ENCODE measurements around the gene COBL. TPM values are rescaled to one million over a fixed set of nuclear protein-coding genes. Genes with fewer than 3 reads are reported as not detected.
"Not testable (repeated sequence)": the region's sequence is repeated elsewhere in the genome, so short reads cannot be mapped to it uniquely, and the experiment has no call there.

COBL gene
- total RNA-seq, 1 experiment from 2014 or later = 1.2 TPM

GRCh38 chr7:51209426-51209825, 107.2 kb downstream of the COBL start:
- DNase-seq (ENCODE audit: low read depth) = peak; percentile 49

- not testable (repeated sequence) for DNase-seq (ENCODE audit: low read depth)
Observed at GRCh38 chr7:51208125-51208524, 108.5 kb downstream of the COBL start.

GRCh38 chr7:51198654-51199053, 118.0 kb downstream of the COBL start:
- no peak for DNase-seq (ENCODE audit: low read depth)

- no peak for DNase-seq (ENCODE audit: low read depth)
Observed at GRCh38 chr7:51190969-51191368, 125.6 kb downstream of the COBL start.

- no peak for DNase-seq (ENCODE audit: low read depth)
Observed at GRCh38 chr7:51189777-51190176, 126.8 kb downstream of the COBL start.

- DNase-seq (ENCODE audit: low read depth) = no peak
Observed at GRCh38 chr7:51188987-51189386, 127.6 kb downstream of the COBL start.

GRCh38 chr7:51187941-51188340, 128.7 kb downstream of the COBL start:
- peak; percentile 42 for DNase-seq (ENCODE audit: low read depth)

- DNase-seq (ENCODE audit: low read depth) = peak; percentile 33
Observed at GRCh38 chr7:51186531-51186930, 130.1 kb downstream of the COBL start.

- no peak for DNase-seq (ENCODE audit: low read depth)
Observed at GRCh38 chr7:51182636-51183166, 133.9 kb downstream of the COBL start.

- no peak for DNase-seq (ENCODE audit: low read depth)
Observed at GRCh38 chr7:51180092-51180491, 136.5 kb downstream of the COBL start.

GRCh38 chr7:51175992-51176388, 140.6 kb downstream of the COBL start:
- DNase-seq (ENCODE audit: low read depth) = no peak

GRCh38 chr7:51175316-51175991, 141.2 kb downstream of the COBL start:
- no peak for DNase-seq (ENCODE audit: low read depth)

GRCh38 chr7:51165337-51165736, 151.3 kb downstream of the COBL start:
- DNase-seq (ENCODE audit: low read depth) = no peak

GRCh38 chr7:51162724-51163329, 153.8 kb downstream of the COBL start:
- peak; percentile 77 for DNase-seq (ENCODE audit: low read depth)

GRCh38 chr7:51161937-51162336, 154.7 kb downstream of the COBL start:
- DNase-seq (ENCODE audit: low read depth) = no peak

- DNase-seq (ENCODE audit: low read depth) = peak; percentile 43
Observed at GRCh38 chr7:51160990-51161615, 155.5 kb downstream of the COBL start.

- no peak for DNase-seq (ENCODE audit: low read depth)
Observed at GRCh38 chr7:51160411-51160810, 156.2 kb downstream of the COBL start.

GRCh38 chr7:51158742-51159445, 157.7 kb downstream of the COBL start:
- no peak for DNase-seq (ENCODE audit: low read depth)

GRCh38 chr7:51158211-51158610, 158.4 kb downstream of the COBL start:
- DNase-seq (ENCODE audit: low read depth) = no peak

- DNase-seq (ENCODE audit: low read depth) = no peak
Observed at GRCh38 chr7:51154201-51154600, 162.4 kb downstream of the COBL start.

GRCh38 chr7:51152706-51153200, 163.9 kb downstream of the COBL start:
- DNase-seq (ENCODE audit: low read depth) = no peak

GRCh38 chr7:51151455-51151854, 165.2 kb downstream of the COBL start:
- DNase-seq (ENCODE audit: low read depth) = no peak
